ENCODE data around the gene FBXO15.

Gene FBXO15

DNA sequence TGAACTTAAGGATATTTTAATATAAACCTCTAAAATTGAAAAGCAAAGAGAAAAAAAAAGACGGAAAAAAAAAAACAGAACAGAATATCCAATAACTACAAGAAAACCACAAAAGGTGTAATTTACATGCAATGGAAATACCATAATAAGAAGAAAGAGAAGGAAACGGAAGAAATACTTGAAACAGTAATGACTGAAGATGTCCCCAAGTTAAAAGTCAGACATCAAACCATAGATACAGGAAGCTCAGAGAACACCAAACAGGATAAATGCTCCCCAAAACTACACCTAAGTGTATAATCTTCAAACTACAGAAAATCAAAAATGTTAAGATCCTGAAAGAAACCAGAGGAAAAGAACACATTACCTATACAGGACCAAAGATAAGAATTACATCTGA is 39.2 kb downstream of the FBXO15 start:
- H3K27ac ChIP-seq = no peak overlapping the region
- H3K4me3 ChIP-seq (ENCODE audit: low read depth, low read length) = no peak overlapping the region
- no peaks in the 10 kb centered on the region for H3K79me2 ChIP-seq
- no peaks in the 10 kb centered on the region for H3K4me1 ChIP-seq
- no peak for TF ChIP-seq CTCF (IDR thresholded peaks at IDR 0.05)
- H3K9me3 ChIP-seq (ENCODE audit: control insufficient read depth, low read length) = no peaks in the 10 kb centered on the region
- no peak overlapping the region for H3K9ac ChIP-seq
- no peak overlapping the region for H2AFZ ChIP-seq
- H3K36me3 ChIP-seq (ENCODE audit: control insufficient read depth, insufficient read depth, low read length) = no peaks in the 10 kb centered on the region
- H3K27me3 ChIP-seq (ENCODE audit: control insufficient read depth, insufficient read depth, low read length) = no peaks in the 10 kb centered on the region
- H3K4me2 ChIP-seq (ENCODE audit: low read length) = no peak overlapping the region

GRCh38 chr18:74097803-74098202 is 49.8 kb downstream of the FBXO15 start:
- H3K36me3 ChIP-seq (ENCODE audit: control insufficient read depth, insufficient read depth, low read length) = no peaks in the 10 kb centered on the region
- H3K4me3 ChIP-seq (ENCODE audit: low read depth, low read length) = no peak overlapping the region
- H3K9me3 ChIP-seq (ENCODE audit: control insufficient read depth, low read length) = no peaks in the 10 kb centered on the region
- H2AFZ ChIP-seq = no peak overlapping the region
- no peak overlapping the region for H3K9ac ChIP-seq
- no peak for TF ChIP-seq CTCF (IDR thresholded peaks at IDR 0.05)
- H3K4me1 ChIP-seq = no peaks in the 10 kb centered on the region
- no peak overlapping the region for H3K27ac ChIP-seq
- no peaks in the 10 kb centered on the region for H3K79me2 ChIP-seq
- no peak overlapping the region for H3K4me2 ChIP-seq (ENCODE audit: low read length)
- no peaks in the 10 kb centered on the region for H3K27me3 ChIP-seq (ENCODE audit: control insufficient read depth, insufficient read depth, low read length)

DNA sequence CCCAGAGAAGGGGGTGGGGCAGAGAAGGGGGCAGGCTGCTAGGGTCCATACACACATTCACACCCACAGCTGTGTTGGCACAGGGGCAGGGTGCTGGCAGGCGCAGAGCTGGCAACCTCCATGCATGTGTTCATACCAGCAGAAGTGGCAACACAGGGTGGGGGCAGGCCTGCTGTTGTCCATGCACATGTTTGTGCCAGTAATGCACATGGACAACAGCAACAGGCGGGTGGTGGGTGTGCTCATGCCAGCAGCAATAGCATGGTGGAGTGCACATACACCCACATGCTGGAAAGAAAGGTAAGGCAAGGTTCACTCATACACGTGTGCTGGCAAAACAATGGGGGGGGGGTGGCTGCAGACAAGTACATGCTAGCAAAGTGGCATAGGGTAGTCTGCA is 54.7 kb downstream of the FBXO15 start:
- H3K9ac ChIP-seq = no peak overlapping the region
- H3K27me3 ChIP-seq (ENCODE audit: control insufficient read depth, insufficient read depth, low read length) = no peaks in the 10 kb centered on the region
- TF ChIP-seq CTCF (IDR thresholded peaks at IDR 0.05) = no peak
- no peak overlapping the region for H2AFZ ChIP-seq
- H3K4me2 ChIP-seq (ENCODE audit: low read length) = no peak overlapping the region
- H3K79me2 ChIP-seq = no peaks in the 10 kb centered on the region
- no peak overlapping the region for H3K27ac ChIP-seq
- H3K4me3 ChIP-seq (ENCODE audit: low read depth, low read length) = no peak overlapping the region
- H3K36me3 ChIP-seq (ENCODE audit: control insufficient read depth, insufficient read depth, low read length) = no peaks in the 10 kb centered on the region
- no peaks in the 10 kb centered on the region for H3K4me1 ChIP-seq
- H3K9me3 ChIP-seq (ENCODE audit: control insufficient read depth, low read length) = no peaks in the 10 kb centered on the region

- Histone ChIP-seq H3K27ac (no peak overlapping the region), H3K36me3 (ENCODE audit: control insufficient read depth, insufficient read depth, low read length) (no peaks in the 10 kb centered on the region), H3K4me2 (ENCODE audit: low read length) (no peak overlapping the region), H2AFZ (no peak overlapping the region), H3K27me3 (ENCODE audit: control insufficient read depth, insufficient read depth, low read length) (no peaks in the 10 kb centered on the region), H3K4me3 (ENCODE audit: low read depth, low read length) (no peak overlapping the region), H3K79me2 (no peaks in the 10 kb centered on the region), H3K9me3 (ENCODE audit: control insufficient read depth, low read length) (no peaks in the 10 kb centered on the region), H3K9ac (no peak overlapping the region), H3K4me1 (no peaks in the 10 kb centered on the region)
- TF ChIP-seq CTCF (IDR thresholded peaks at IDR 0.05) = no peak
Observed at GRCh38 chr18:74084184-74084855, 63.3 kb downstream of the FBXO15 start.

DNA sequence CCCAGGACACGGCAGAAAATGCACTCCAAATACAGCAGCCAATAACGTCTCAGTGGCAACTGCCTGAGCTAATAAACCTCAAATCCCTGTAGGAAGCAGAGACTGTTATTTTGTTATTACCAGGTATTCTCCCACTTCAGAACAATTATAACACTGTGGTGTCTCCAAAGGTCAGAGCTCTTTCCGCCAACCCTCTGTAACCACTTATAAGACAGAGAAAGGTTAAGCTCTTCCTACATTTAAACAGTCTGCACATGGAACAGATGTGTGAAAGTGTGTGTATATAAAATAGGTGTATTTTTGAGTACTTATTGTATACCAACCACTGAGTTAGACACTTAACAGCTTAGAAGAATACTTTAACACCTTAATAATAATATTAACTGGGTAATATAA is 64.1 kb downstream of the FBXO15 start:
- Histone ChIP-seq H3K9me3 (ENCODE audit: control insufficient read depth, low read length) (no peaks in the 10 kb centered on the region), H3K27ac (no peak overlapping the region), H2AFZ (no peak overlapping the region), H3K4me1 (no peaks in the 10 kb centered on the region), H3K4me2 (ENCODE audit: low read length) (no peak overlapping the region), H3K36me3 (ENCODE audit: control insufficient read depth, insufficient read depth, low read length) (no peaks in the 10 kb centered on the region), H3K79me2 (no peaks in the 10 kb centered on the region), H3K4me3 (ENCODE audit: low read depth, low read length) (no peak overlapping the region), H3K9ac (no peak overlapping the region), H3K27me3 (ENCODE audit: control insufficient read depth, insufficient read depth, low read length) (no peaks in the 10 kb centered on the region)
- no peak for TF ChIP-seq CTCF (IDR thresholded peaks at IDR 0.05)
